ENCODE results near the gene DMBT1.

DMBT1 gene

DNA sequence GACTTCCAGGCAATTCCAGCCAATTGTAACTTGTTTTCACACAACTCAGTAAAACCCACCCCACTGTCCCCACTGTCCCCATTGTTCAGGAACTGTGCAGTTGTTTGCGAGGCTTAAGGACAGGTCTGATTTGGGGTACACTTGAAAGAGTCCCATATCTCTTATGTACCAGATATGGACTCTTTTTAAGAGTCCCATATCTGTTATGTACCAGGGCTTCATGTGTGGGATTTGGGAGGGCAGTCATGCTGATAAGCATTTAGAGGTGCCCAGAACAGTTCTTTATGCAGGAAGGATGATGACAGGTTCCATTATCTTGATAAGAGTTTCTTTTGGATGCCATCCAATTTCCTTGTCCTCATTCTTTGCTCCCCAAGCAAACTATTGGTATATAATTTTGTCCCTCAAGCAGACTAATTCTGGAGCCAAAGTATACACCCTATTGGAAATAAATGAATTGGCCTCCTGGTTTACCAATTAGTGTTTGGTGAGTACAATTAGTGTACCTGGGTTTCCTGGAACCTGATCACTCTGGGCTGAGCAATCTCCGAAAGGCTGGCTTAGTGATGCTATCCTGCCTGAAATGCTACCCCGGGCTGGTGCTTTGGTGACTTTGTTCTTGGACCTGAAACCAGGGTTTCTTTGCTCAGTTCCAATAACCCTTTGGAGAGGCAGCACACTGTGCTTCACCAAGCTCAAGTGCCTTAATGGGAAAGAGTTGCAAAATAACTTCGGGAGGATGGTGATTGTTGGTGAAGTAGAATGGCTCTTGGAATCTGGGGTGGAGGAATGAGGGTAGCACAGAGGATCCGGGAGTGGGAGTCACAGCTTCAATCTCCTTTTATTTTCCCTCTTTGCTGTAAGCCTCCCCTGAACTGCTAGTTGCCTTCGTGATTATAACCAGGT lies 6.2 kb upstream of the DMBT1 start:
- Histone ChIP-seq H3K36me3 (ENCODE audit: control insufficient read depth, insufficient read depth, low read length) (no peaks in the 10 kb centered on the region), H3K4me3 (ENCODE audit: low read depth, low read length) (no peak overlapping the region), H2AFZ (no peak overlapping the region), H3K27ac (no peak overlapping the region), H3K9ac (no peak overlapping the region), H3K27me3 (ENCODE audit: control insufficient read depth, insufficient read depth, low read length) (no peaks in the 10 kb centered on the region), H3K79me2 (no peaks in the 10 kb centered on the region), H3K9me3 (ENCODE audit: control insufficient read depth, low read length) (no peaks in the 10 kb centered on the region), H3K4me1 (no peaks in the 10 kb centered on the region), H3K4me2 (ENCODE audit: low read length) (no peak overlapping the region)
- TF ChIP-seq, protein P1, sequence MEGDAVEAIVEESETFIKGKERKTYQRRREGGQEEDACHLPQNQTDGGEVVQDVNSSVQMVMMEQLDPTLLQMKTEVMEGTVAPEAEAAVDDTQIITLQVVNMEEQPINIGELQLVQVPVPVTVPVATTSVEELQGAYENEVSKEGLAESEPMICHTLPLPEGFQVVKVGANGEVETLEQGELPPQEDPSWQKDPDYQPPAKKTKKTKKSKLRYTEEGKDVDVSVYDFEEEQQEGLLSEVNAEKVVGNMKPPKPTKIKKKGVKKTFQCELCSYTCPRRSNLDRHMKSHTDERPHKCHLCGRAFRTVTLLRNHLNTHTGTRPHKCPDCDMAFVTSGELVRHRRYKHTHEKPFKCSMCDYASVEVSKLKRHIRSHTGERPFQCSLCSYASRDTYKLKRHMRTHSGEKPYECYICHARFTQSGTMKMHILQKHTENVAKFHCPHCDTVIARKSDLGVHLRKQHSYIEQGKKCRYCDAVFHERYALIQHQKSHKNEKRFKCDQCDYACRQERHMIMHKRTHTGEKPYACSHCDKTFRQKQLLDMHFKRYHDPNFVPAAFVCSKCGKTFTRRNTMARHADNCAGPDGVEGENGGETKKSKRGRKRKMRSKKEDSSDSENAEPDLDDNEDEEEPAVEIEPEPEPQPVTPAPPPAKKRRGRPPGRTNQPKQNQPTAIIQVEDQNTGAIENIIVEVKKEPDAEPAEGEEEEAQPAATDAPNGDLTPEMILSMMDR (IDR thresholded peaks at IDR 0.05), result no peak

DNA sequence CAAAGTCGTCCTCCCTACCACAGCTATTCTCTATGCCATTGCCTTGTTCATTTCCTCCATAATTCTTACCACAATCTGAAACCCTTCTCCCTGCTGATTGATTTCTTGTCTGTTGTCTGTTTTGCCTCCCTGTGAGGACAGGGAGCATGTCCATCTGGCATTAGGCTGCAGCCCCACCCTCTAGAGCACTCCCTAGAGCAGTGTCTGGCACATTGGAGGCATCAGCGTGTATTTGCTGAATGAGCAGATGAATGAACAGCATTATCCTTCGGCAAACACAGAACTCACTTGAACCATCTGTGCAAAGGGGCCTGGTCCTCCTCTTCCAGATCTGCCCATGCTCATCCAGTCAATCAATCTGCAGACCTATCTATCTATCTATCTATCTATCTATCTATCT lies 5.1 kb upstream of the DMBT1 start:
- Histone ChIP-seq H3K79me2 (no peaks in the 10 kb centered on the region), H3K4me3 (ENCODE audit: low read depth, low read length) (no peak overlapping the region), H2AFZ (no peak overlapping the region), H3K9ac (no peak overlapping the region), H3K4me1 (no peaks in the 10 kb centered on the region), H3K27me3 (ENCODE audit: control insufficient read depth, insufficient read depth, low read length) (no peaks in the 10 kb centered on the region), H3K36me3 (ENCODE audit: control insufficient read depth, insufficient read depth, low read length) (no peaks in the 10 kb centered on the region), H3K9me3 (ENCODE audit: control insufficient read depth, low read length) (no peaks in the 10 kb centered on the region), H3K27ac (no peak overlapping the region), H3K4me2 (ENCODE audit: low read length) (no peak overlapping the region)
- TF ChIP-seq, protein P1 (IDR thresholded peaks at IDR 0.05), result no peak

DNA sequence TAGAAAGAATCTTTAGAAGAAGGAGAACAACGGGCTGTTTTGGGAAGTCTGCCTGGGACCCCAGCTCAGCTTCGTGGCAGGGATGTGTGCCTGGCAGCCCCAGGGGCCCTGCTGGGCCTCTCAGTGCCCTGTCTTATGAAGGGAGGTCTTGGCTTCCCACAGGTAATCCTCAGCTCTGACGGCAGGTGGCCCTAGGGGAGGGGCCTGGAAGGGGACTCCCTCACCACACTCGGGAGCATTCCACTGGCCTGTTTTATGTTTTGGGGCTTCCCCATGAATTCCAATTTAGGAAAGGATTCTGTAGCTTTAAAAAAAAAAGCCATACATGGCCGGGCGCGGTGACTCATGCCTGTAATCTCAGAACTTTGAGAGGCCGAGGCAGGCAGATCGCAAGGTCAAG lies 3.0 kb upstream of the DMBT1 start:
- no peaks in the 10 kb centered on the region for H3K27me3 ChIP-seq (ENCODE audit: control insufficient read depth, insufficient read depth, low read length)
- no peak overlapping the region for H3K27ac ChIP-seq
- H3K9me3 ChIP-seq (ENCODE audit: control insufficient read depth, low read length), result no peaks in the 10 kb centered on the region
- H3K9ac ChIP-seq, result no peak overlapping the region
- no peaks in the 10 kb centered on the region for H3K4me1 ChIP-seq
- no peak overlapping the region for H2AFZ ChIP-seq
- no peak overlapping the region for H3K4me3 ChIP-seq (ENCODE audit: low read depth, low read length)
- H3K36me3 ChIP-seq (ENCODE audit: control insufficient read depth, insufficient read depth, low read length), result no peaks in the 10 kb centered on the region
- TF ChIP-seq, protein P1 (IDR thresholded peaks at IDR 0.05), result no peak
- no peaks in the 10 kb centered on the region for H3K79me2 ChIP-seq
- no peak overlapping the region for H3K4me2 ChIP-seq (ENCODE audit: low read length)

DNA sequence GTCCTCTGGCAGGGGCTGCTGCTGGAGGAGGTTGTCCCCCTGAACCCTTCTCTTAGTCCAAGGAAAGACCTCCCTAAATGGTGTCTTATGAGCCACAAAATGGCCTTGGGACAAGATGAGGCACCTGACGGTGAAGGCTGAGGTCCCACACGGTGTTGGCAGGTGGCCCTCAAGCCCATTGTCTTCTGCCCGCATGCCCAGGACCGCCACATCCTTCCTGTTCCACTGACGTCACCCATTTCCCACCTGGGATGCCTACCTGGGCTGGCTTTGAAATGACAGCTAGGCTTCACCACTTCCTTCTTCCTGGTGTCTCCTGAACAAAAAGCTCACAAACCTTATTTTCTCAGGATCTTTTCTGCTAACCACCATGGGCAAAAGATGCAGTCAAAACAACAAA lies 2.1 kb upstream of the DMBT1 start:
- Histone ChIP-seq H3K79me2 (no peaks in the 10 kb centered on the region), H3K4me3 (ENCODE audit: low read depth, low read length) (no peak overlapping the region), H3K4me2 (ENCODE audit: low read length) (no peak overlapping the region), H3K27ac (no peak overlapping the region), H3K4me1 (no peaks in the 10 kb centered on the region), H3K9ac (no peak overlapping the region), H3K36me3 (ENCODE audit: control insufficient read depth, insufficient read depth, low read length) (no peaks in the 10 kb centered on the region), H3K9me3 (ENCODE audit: control insufficient read depth, low read length) (no peaks in the 10 kb centered on the region), H2AFZ (no peak overlapping the region), H3K27me3 (ENCODE audit: control insufficient read depth, insufficient read depth, low read length) (no peaks in the 10 kb centered on the region)
- TF ChIP-seq, protein P1 (IDR thresholded peaks at IDR 0.05), result no peak

DNA sequence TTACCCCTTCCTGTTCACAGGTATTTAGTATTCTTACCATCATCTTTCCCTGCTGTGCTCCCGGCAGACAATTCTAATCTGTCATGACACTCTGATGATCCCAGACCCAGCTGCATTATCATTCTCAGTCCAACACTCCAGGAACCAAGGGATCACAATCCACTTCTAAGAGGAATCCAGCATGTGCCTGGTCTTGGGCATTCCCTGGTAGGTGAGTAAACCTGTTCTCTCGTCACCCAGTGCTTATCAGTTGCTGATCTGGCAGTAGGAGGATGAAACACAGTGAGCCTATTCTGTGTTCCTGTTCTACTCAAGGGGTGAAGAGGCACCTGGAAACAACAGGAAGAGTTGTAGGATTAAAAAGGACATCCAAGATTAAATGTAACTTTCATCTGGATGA lies 1.3 kb upstream of the DMBT1 start:
- H3K9ac ChIP-seq, result no peak overlapping the region
- no peaks in the 10 kb centered on the region for H3K4me1 ChIP-seq
- no peaks in the 10 kb centered on the region for H3K27me3 ChIP-seq (ENCODE audit: control insufficient read depth, insufficient read depth, low read length)
- H3K9me3 ChIP-seq (ENCODE audit: control insufficient read depth, low read length), result no peaks in the 10 kb centered on the region
- H2AFZ ChIP-seq, result no peak overlapping the region
- no peaks in the 10 kb centered on the region for H3K79me2 ChIP-seq
- H3K36me3 ChIP-seq (ENCODE audit: control insufficient read depth, insufficient read depth, low read length), result no peaks in the 10 kb centered on the region
- TF ChIP-seq, protein P1 (IDR thresholded peaks at IDR 0.05), result no peak
- H3K4me3 ChIP-seq (ENCODE audit: low read depth, low read length), result no peak overlapping the region
- H3K27ac ChIP-seq, result no peak overlapping the region
- no peak overlapping the region for H3K4me2 ChIP-seq (ENCODE audit: low read length)
